Stimulated activated CD8-positive, alpha-beta memory T cell treated with anti-CD3 and anti-CD28 coated beads, Interleukin-4, amount 100 ng/mL, for 24 hours (primary cell): Measurements from ENCODE around the gene SNTG2.
"Not testable (repeated sequence)": the region's sequence is repeated elsewhere in the genome, so short reads cannot be mapped to it uniquely, and the experiment has no call there.

Source experiments
- DNase-seq: peaks from one replicate; pipeline ENCODE4 v3.0.0-alpha.2; 2020; ENCODE audit warnings: low read depth

The SNTG2 gene

GRCh38 chr2:1377473-1377872 is 426.8 kb downstream of the SNTG2 start:
- DNase-seq: no peak

GRCh38 chr2:1378456-1379150 is 428.0 kb downstream of the SNTG2 start:
- DNase-seq: no peak

GRCh38 chr2:1381644-1382043 is 431.0 kb downstream of the SNTG2 start:
- DNase-seq: no peak

- DNase-seq: not testable (repeated sequence)
Measured at GRCh38 chr2:1387954-1388725, 437.5 kb downstream of the SNTG2 start.

- not testable (repeated sequence) for DNase-seq
Measured at GRCh38 chr2:1390118-1390517, 439.5 kb downstream of the SNTG2 start.

- no peak for DNase-seq
Measured at GRCh38 chr2:1393321-1393720, 442.7 kb downstream of the SNTG2 start.

- no peak for DNase-seq
Measured at GRCh38 chr2:1394709-1395408, 444.2 kb downstream of the SNTG2 start.

GRCh38 chr2:1397350-1397749 is 446.7 kb downstream of the SNTG2 start:
- DNase-seq: no peak

- DNase-seq: no peak
Measured at GRCh38 chr2:1398191-1398590, 447.5 kb downstream of the SNTG2 start.

- DNase-seq: no peak
Measured at GRCh38 chr2:1400943-1401735, 450.5 kb downstream of the SNTG2 start.

- no peak for DNase-seq
Measured at GRCh38 chr2:1402064-1402463, 451.4 kb downstream of the SNTG2 start.

GRCh38 chr2:1403565-1403964 is 452.9 kb downstream of the SNTG2 start:
- no peak for DNase-seq

- no peak for DNase-seq
Measured at GRCh38 chr2:1405124-1405523, 454.5 kb downstream of the SNTG2 start.

GRCh38 chr2:1405967-1406366 is 455.3 kb downstream of the SNTG2 start:
- no peak for DNase-seq

- no peak for DNase-seq
Measured at GRCh38 chr2:1406434-1406833, 455.8 kb downstream of the SNTG2 start.

- DNase-seq: no peak
Measured at GRCh38 chr2:1407950-1408675, 457.5 kb downstream of the SNTG2 start.

- no peak for DNase-seq
Measured at GRCh38 chr2:1413156-1413710, 462.6 kb downstream of the SNTG2 start, which contains the start of gene TPO. Gene TPO, plus strand, starts transcription at chr2:1413463. Its CDS starts 946 bp downstream, at chr2:1414409.

- no peak for DNase-seq
Measured at GRCh38 chr2:1414121-1414520, 463.5 kb downstream of the SNTG2 start.

GRCh38 chr2:1414901-1415300 is 464.3 kb downstream of the SNTG2 start:
- not testable (repeated sequence) for DNase-seq

GRCh38 chr2:1415501-1415900 is 464.9 kb downstream of the SNTG2 start:
- DNase-seq: no peak
